Erythroblast (primary cell): ENCODE results near the gene COL6A3.

Source experiments
- GATA1 ChIP-seq: IDR thresholded peaks from 2 replicates; pipeline ENCODE4 v1.6.1; 2011; ENCODE audit warnings: low read depth, mild to moderate bottlenecking, control low read depth, low read length, moderate library complexity
- POLR2A ChIP-seq: IDR thresholded peaks from 2 replicates; pipeline ENCODE4 v1.6.1; 2011; ENCODE audit warnings: mild to moderate bottlenecking, low read length

DNA sequence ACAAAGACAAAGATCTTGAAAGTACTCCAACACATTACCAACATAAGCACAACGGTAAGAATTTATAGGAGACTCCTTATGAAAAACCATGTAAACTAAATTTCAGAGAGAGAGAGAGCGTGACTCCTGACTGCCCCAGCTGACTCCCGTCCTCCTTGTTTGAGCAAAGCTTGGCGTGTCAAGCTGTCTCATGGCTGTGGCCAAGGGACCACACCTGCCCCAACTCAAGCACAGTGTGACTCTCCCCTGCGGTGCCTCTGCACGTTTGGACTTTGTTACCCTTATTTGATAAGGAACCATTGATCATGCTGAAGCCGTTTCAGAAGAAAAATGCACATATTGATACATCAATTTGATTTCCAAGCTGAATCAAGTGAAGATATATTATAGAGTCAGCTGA lies 124.8 kb downstream of the COL6A3 start:
- no peak for TF ChIP-seq POLR2A
- TF ChIP-seq GATA1: no peak
